Measurements from ENCODE around the gene MAP7D1. TPM values are rescaled to one million over a fixed set of nuclear protein-coding genes. Genes with fewer than 3 reads are reported as not detected.

Gene MAP7D1
- total and polyA plus RNA-seq, 2 experiments from 2014 or later = 35.8 to 224 TPM

- Histone ChIP-seq H3K9ac (no peak overlapping the region), H3K79me2 (ENCODE audit: insufficient read depth) (peaks cover 65% of the 10 kb centered on the region), H3F3A (ENCODE audit: insufficient read depth) (peaks cover 23% of the 10 kb centered on the region), H3K9me3 (ENCODE audit: low read depth) (no peaks in the 10 kb centered on the region), H3K36me3 (ENCODE audit: low read depth) (peaks cover 65% of the 10 kb centered on the region), H3K27ac (no peak overlapping the region; the same call in 1 of the 2 replicates), H3K9me2 (ENCODE audit: insufficient read depth) (no peaks in the 10 kb centered on the region), H3K4me2 (ENCODE audit: unreplicated experiment) (no peak overlapping the region), H3K27me3 (replicated peaks; ENCODE audit: insufficient read depth) (no peaks in the 10 kb centered on the region), H3K4me3 (no peak overlapping the region), H4K20me1 (ENCODE audit: insufficient read depth) (no peaks in the 10 kb centered on the region), H3K4me1 (ENCODE audit: insufficient read depth) (peaks cover 22% of the 10 kb centered on the region), H2AFZ (no peak overlapping the region)
- no peak for TF ChIP-seq EZH2 (IDR thresholded peaks at IDR 0.05; ENCODE audit: insufficient read depth, poor library complexity, severe bottlenecking)
- 86 to 92% methylated on average over 42 to 74 of the region's 76 CpGs for WGBS, 2 experiments (ENCODE audit: low coverage in 1 of 2, low lambda C conversion rate in 2 of 2, missing lambda C conversion rate in 2 of 2)
- in situ Hi-C loops (cut with MboI) = no loop called here
- no peak for DNase-seq
Observed at GRCh38 chr1:36176106-36176949, 20.4 kb downstream of the MAP7D1 start.

GRCh38 chr1:36177589-36178431 lies 21.9 kb downstream of the MAP7D1 start:
- Histone ChIP-seq H4K20me1 (ENCODE audit: insufficient read depth) (no peaks in the 10 kb centered on the region), H3F3A (ENCODE audit: insufficient read depth) (peaks cover 21% of the 10 kb centered on the region), H3K9me3 (ENCODE audit: low read depth) (no peaks in the 10 kb centered on the region), H3K79me2 (ENCODE audit: insufficient read depth) (peaks cover 50% of the 10 kb centered on the region), H3K27ac (no peak overlapping the region), H3K9ac (no peak overlapping the region), H2AFZ (no peak overlapping the region), H3K4me3 (no peak overlapping the region), H3K9me2 (ENCODE audit: insufficient read depth) (no peaks in the 10 kb centered on the region), H3K4me1 (ENCODE audit: insufficient read depth) (peaks cover 13% of the 10 kb centered on the region), H3K4me2 (ENCODE audit: unreplicated experiment) (no peak overlapping the region), H3K36me3 (ENCODE audit: low read depth) (peaks cover 58% of the 10 kb centered on the region), H3K27me3 (replicated peaks; ENCODE audit: insufficient read depth) (no peaks in the 10 kb centered on the region)
- WGBS, 2 experiments (ENCODE audit: low coverage in 1 of 2, low lambda C conversion rate in 2 of 2, missing lambda C conversion rate in 2 of 2) = 86 to 96% methylated on average over 14 to 33 of the region's 33 CpGs
- no peak for TF ChIP-seq EZH2 (IDR thresholded peaks at IDR 0.05; ENCODE audit: insufficient read depth, poor library complexity, severe bottlenecking)
- TF ChIP-seq EZH2phosphoT487 (IDR thresholded peaks at IDR 0.05; ENCODE audit: insufficient read depth, low read depth) = no peak
- in situ Hi-C loops (cut with MboI) = no loop called here
- DNase-seq = no peak

DNA sequence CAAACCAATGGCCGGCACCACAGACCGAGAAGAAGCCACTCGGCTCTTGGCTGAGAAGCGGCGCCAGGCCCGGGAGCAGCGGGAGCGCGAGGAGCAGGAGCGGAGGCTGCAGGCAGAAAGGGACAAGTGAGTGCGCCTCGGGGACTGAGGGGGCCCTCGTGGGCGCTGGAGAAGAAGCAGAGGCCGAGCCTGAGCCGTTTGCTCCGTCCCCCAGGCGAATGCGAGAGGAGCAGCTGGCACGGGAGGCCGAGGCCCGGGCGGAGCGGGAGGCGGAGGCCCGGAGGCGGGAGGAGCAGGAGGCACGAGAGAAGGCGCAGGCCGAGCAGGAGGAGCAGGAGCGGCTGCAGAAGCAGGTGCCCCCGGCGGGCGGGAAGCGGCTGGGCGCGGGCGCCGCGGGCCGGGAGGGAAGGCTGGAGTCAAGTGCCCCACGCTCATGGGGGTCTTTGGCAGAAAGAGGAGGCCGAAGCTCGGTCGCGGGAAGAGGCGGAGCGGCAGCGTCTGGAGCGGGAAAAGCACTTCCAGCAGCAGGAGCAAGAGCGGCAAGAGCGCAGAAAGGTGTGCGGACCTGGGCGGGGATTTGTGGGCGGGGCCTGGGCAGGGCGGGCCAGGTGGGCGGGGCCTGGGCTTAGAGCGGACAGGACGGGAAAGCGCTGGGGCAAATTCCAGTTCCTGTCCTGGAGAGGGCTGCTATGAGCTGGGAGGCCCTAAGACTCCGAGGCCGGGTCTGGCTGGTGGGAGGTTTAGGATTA lies 22.7 kb downstream of the MAP7D1 start:
- no peak for DNase-seq
- 87 to 90% methylated on average over 38 to 62 of the region's 62 CpGs for WGBS, 2 experiments (ENCODE audit: low coverage in 1 of 2, low lambda C conversion rate in 2 of 2, missing lambda C conversion rate in 2 of 2)
- Histone ChIP-seq H3K27me3 (replicated peaks; ENCODE audit: insufficient read depth) (no peaks in the 10 kb centered on the region), H3K79me2 (ENCODE audit: insufficient read depth) (peaks cover 42% of the 10 kb centered on the region), H3F3A (ENCODE audit: insufficient read depth) (peaks cover 29% of the 10 kb centered on the region), H3K36me3 (ENCODE audit: low read depth) (peaks cover 52% of the 10 kb centered on the region), H3K27ac (no peak overlapping the region), H3K4me1 (ENCODE audit: insufficient read depth) (peaks cover 5% of the 10 kb centered on the region), H3K4me3 (no peak overlapping the region), H3K9me2 (ENCODE audit: insufficient read depth) (no peaks in the 10 kb centered on the region), H2AFZ (no peak overlapping the region), H3K9me3 (ENCODE audit: low read depth) (no peaks in the 10 kb centered on the region), H4K20me1 (ENCODE audit: insufficient read depth) (no peaks in the 10 kb centered on the region), H3K9ac (no peak overlapping the region), H3K4me2 (ENCODE audit: unreplicated experiment) (no peak overlapping the region)
- no peak for TF ChIP-seq EZH2 (IDR thresholded peaks at IDR 0.05; ENCODE audit: insufficient read depth, poor library complexity, severe bottlenecking)
- no peak for TF ChIP-seq EZH2phosphoT487 (IDR thresholded peaks at IDR 0.05; ENCODE audit: insufficient read depth, low read depth)
- in situ Hi-C loops (cut with MboI) = no loop called here

GRCh38 chr1:36179220-36179600 lies 23.2 kb downstream of the MAP7D1 start:
- H4K20me1 ChIP-seq (ENCODE audit: insufficient read depth) = no peaks in the 10 kb centered on the region
- no peak overlapping the region for H3K27ac ChIP-seq
- in situ Hi-C loops (cut with MboI) = no loop called here
- no peaks in the 10 kb centered on the region for H3K9me3 ChIP-seq (ENCODE audit: low read depth)
- 92 to 95% methylated on average over 18 to 19 of the region's 19 CpGs for WGBS, 2 experiments (ENCODE audit: low coverage in 1 of 2, low lambda C conversion rate in 2 of 2, missing lambda C conversion rate in 2 of 2)
- H3F3A ChIP-seq (ENCODE audit: insufficient read depth) = peaks cover 32% of the 10 kb centered on the region
- TF ChIP-seq EZH2phosphoT487 (IDR thresholded peaks at IDR 0.05; ENCODE audit: insufficient read depth, low read depth) = no peak
- TF ChIP-seq EZH2 (IDR thresholded peaks at IDR 0.05; ENCODE audit: insufficient read depth, poor library complexity, severe bottlenecking) = no peak
- no peak overlapping the region for H3K9ac ChIP-seq
- peaks cover 36% of the 10 kb centered on the region for H3K79me2 ChIP-seq (ENCODE audit: insufficient read depth)
- no peak overlapping the region for H3K4me3 ChIP-seq
- no peaks in the 10 kb centered on the region for H3K9me2 ChIP-seq (ENCODE audit: insufficient read depth)
- no peak overlapping the region for H2AFZ ChIP-seq
- no peaks in the 10 kb centered on the region for H3K27me3 ChIP-seq (replicated peaks; ENCODE audit: insufficient read depth)
- peaks cover 47% of the 10 kb centered on the region for H3K36me3 ChIP-seq (ENCODE audit: low read depth)
- DNase-seq = no peak
- H3K4me1 ChIP-seq (ENCODE audit: insufficient read depth) = no peaks in the 10 kb centered on the region; the same call in 1 of the 2 replicates
- H3K4me2 ChIP-seq (ENCODE audit: unreplicated experiment) = no peak overlapping the region

Data from GM23248 (cell line).